RWPE2 (cell line): Measurements from ENCODE around the gene PTGIS.

Experiments used
- ATAC-seq: fragments of 200-7000 bp; cut with Tn5 transposase; 3 replicates; pipeline ENCODE4 v1.9.1; 2021; ENCODE audit warnings: low read depth
- DNase-seq: peaks from one replicate; pipeline ENCODE4 v3.0.0-alpha.2; 2020; ENCODE audit warnings: low spot score
- H3K27ac ChIP-seq: fragments of 450-650 bp; 2 replicates; pipeline ENCODE4 v1.5.1; 2017; ENCODE audit warnings: mild to moderate bottlenecking; ENCODE audit not compliant: poor library complexity, severe bottlenecking
- H3K27me3 ChIP-seq: fragments of 250-450 bp; sonication (Bioruptor Pico); 2 replicates; pipeline ENCODE4 v1.5.1; 2021; ENCODE audit warnings: mild to moderate bottlenecking, moderate library complexity; ENCODE audit not compliant: insufficient read depth, poor library complexity, severe bottlenecking
- H3K36me3 ChIP-seq: fragments of 250-450 bp; sonication (Bioruptor Pico); 2 replicates; pipeline ENCODE4 v1.5.1; 2020; ENCODE audit warnings: low read depth, mild to moderate bottlenecking, moderate library complexity
- H3K4me1 ChIP-seq: fragments of 250-450 bp; sonication (Bioruptor Pico); 2 replicates; pipeline ENCODE4 v1.5.1; 2021; ENCODE audit warnings: mild to moderate bottlenecking, moderate library complexity; ENCODE audit not compliant: insufficient read depth, poor library complexity, severe bottlenecking
- H3K4me3 ChIP-seq: fragments of 250-450 bp; sonication (Bioruptor Pico); 2 replicates; pipeline ENCODE4 v1.5.1; 2021; ENCODE audit warnings: mild to moderate bottlenecking, moderate library complexity; ENCODE audit not compliant: severe bottlenecking
- H3K9me3 ChIP-seq: fragments of 250-450 bp; sonication (Bioruptor Pico); 2 replicates; pipeline ENCODE4 v1.5.1; 2021; ENCODE audit warnings: mild to moderate bottlenecking, moderate library complexity; ENCODE audit not compliant: severe bottlenecking
- TF ChIP-seq, protein P1 (sequence below): fragments of 450-650 bp; IDR thresholded peaks from one replicate; pipeline ENCODE4 v1.5.1; 2017; ENCODE audit warnings: mild to moderate bottlenecking, moderate library complexity; ENCODE audit not compliant: poor library complexity, severe bottlenecking

PTGIS gene

DNA sequence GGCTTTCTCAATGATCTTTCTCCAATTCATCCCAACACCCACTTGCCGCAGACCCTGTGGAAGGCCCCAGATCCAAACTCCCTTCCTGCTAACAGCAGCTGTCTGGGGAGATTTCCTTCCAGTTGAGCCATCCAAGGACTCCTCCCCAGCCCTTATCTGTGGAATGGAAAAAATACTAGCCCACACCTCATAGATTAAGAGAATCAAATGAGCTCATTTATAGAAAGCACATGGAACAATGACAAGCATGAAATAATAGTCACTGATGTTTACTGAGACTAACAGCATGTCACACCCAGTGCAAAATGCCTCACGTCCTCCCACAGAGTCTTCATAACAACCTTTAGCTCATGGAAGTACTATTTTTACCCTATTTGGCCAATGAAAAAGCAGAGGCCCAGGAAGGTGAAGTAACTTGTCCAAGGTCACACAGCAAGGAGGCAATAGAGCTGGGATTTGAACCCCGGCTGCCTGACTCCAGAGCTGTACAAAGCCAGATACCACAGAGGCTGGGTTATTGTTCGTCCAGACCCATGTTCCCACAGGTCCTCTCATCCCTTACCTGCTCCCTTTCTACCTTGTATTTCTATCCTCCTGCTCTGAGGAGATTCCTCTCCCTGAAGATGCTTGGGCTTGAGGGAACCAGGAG lies 23.4 kb upstream of the PTGIS start:
- TF ChIP-seq, protein P1, sequence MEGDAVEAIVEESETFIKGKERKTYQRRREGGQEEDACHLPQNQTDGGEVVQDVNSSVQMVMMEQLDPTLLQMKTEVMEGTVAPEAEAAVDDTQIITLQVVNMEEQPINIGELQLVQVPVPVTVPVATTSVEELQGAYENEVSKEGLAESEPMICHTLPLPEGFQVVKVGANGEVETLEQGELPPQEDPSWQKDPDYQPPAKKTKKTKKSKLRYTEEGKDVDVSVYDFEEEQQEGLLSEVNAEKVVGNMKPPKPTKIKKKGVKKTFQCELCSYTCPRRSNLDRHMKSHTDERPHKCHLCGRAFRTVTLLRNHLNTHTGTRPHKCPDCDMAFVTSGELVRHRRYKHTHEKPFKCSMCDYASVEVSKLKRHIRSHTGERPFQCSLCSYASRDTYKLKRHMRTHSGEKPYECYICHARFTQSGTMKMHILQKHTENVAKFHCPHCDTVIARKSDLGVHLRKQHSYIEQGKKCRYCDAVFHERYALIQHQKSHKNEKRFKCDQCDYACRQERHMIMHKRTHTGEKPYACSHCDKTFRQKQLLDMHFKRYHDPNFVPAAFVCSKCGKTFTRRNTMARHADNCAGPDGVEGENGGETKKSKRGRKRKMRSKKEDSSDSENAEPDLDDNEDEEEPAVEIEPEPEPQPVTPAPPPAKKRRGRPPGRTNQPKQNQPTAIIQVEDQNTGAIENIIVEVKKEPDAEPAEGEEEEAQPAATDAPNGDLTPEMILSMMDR = no peak
- Histone ChIP-seq H3K36me3 (no peaks in the 10 kb centered on the region), H3K9me3 (no peaks in the 10 kb centered on the region), H3K27me3 (no peaks in the 10 kb centered on the region), H3K4me1 (no peaks in the 10 kb centered on the region), H3K27ac (no peak overlapping the region), H3K4me3 (no peak overlapping the region)
- ATAC-seq = no peak
- no peak for DNase-seq

DNA sequence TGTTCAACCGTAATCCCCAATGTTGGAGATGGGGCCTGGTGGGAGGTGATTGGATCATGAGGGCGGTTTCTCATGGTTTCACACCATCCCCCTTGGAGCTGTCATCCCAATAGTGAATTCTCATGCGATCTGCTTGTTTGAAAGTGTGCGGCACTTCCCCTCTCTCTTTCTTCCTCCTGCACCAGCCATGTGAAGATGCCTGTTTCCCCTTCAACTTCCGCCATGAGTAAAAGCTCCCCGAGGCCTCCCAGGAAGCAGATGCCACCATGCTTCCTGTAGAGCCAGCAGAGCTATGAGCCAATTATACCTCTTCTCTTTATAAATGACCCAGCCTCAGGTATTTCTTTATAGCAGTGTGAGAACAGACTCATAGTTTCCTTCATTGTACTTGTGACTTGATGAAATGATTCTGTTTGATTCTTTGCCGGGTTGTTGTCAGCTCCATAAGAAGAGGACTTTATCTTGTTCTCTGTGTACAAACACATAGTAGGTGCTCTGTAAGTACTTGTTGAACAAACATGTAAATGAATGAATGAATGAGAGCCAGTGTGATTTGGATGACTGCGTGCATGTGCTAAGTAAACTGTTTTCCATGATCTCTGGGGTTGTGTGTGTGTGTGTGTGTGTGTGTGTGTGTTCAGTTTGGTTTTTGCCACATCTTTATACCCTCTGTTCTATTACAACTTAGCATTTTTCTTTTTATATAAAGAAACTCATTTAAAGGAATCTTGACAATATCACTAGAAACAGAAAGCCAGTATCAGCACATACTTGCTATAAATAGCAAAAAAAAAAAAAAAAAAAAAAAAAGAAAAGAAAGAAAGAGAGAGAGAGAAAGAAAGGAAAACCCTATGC lies 22.5 kb upstream of the PTGIS start:
- no peaks in the 10 kb centered on the region for H3K27me3 ChIP-seq
- no peaks in the 10 kb centered on the region for H3K4me1 ChIP-seq
- no peak for DNase-seq
- no peaks in the 10 kb centered on the region for H3K9me3 ChIP-seq
- no peak overlapping the region for H3K27ac ChIP-seq
- H3K36me3 ChIP-seq = no peaks in the 10 kb centered on the region
- TF ChIP-seq, protein P1 = no peak
- H3K4me3 ChIP-seq = no peak overlapping the region
- no peak for ATAC-seq

DNA sequence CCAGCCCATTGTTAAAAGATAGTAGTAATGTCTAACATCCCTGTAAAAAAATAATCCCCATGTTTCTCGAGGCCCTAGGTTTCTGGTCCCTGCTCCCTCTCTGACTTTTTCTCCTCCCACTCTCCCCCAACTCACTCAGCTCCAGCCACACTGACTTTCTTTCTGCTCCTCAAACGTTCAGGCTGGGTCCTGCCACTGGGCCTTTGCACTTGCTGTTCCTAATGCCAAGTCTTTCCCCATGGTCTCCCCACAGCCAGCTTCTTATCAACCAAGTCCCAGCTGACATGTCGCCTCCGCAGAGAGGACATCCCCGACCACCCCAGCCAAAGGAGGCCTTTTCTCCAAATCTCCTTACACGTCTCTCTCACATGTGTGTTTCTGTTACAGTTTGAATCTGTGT lies 21.8 kb upstream of the PTGIS start:
- H3K4me1 ChIP-seq = no peaks in the 10 kb centered on the region
- no peaks in the 10 kb centered on the region for H3K27me3 ChIP-seq
- H3K36me3 ChIP-seq = no peaks in the 10 kb centered on the region
- TF ChIP-seq, protein P1 = no peak
- no peak for DNase-seq
- no peak overlapping the region for H3K4me3 ChIP-seq
- no peak overlapping the region for H3K27ac ChIP-seq
- no peak for ATAC-seq
- no peaks in the 10 kb centered on the region for H3K9me3 ChIP-seq

- Histone ChIP-seq H3K27ac (no peak overlapping the region), H3K9me3 (no peaks in the 10 kb centered on the region), H3K4me3 (no peak overlapping the region), H3K27me3 (no peaks in the 10 kb centered on the region), H3K36me3 (no peaks in the 10 kb centered on the region), H3K4me1 (peaks cover 4% of the 10 kb centered on the region)
- DNase-seq (no peak), ATAC-seq (no peak)
- TF ChIP-seq, protein P1 = no peak
These were observed 19.2 kb upstream of the PTGIS start for GRCh38 chr20:49587111-49587570.
